Measurements from ENCODE around the gene MAST2. TPM values are rescaled to one million over a fixed set of nuclear protein-coding genes. Genes with fewer than 3 reads are reported as not detected.

MAST2 gene
- total and polyA plus RNA-seq, 2 of the 4 experiments (the other 2 are of a cell fraction): 14.2 to 41.0 TPM

DNA sequence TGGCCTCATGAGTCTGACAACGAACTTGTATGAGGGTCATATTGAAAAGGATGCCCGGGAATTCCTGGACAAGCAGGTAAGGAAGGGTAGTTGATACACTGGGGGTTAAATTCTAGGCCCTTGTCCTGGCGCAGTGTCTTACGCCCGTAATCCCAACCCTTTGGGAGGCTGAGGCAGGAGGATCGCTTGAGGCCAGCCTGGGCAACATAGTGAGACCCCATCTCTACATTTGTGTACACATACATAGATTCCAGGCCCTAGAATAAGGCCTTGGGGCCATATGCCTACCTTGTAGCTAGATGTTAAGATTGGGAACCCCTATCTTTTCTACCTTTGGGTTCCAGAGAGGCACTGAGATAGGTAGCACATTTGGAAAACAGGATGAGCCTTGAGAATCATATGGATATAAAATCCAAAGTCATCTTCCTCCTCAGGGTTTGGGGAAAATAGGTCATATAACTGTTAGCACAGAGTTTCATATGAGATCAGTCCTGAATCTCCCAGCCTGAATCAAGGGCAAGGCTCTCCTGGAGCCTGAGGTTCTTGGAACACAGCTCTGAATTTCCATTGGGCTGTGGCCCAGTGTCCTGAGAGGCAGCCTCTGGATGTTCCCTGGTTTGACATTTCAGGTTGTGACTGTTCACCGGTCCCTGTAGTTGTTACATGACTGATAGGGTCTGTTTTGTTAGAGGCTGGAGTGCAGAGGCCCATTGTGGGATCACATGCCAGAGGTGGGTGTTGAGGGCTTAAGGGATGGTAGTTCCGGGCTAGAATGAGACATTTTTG is 224.6 kb downstream of the MAST2 start:
- Histone ChIP-seq H3K36me3 (ENCODE audit: control insufficient read depth, insufficient read depth, low read length) (peaks cover 35% of the 10 kb centered on the region), H2AFZ (replicated peaks; ENCODE audit: low read length, poor library complexity) (no peak overlapping the region), H4K8ac (ENCODE audit: low read depth in 2 of 2, low read length in 2 of 2) (no peak overlapping the region), H2AK5ac (ENCODE audit: low read depth, low read length) (no peak overlapping the region), H3K27me3 (ENCODE audit: control insufficient read depth, insufficient read depth, low read length) (no peaks in the 10 kb centered on the region), H3K4me2 (ENCODE audit: low read depth, low read length) (no peak overlapping the region), H3K4me1 (ENCODE audit: control insufficient read depth, insufficient read depth, low read length) (no peaks in the 10 kb centered on the region), H3K9ac (ENCODE audit: low read depth, low read length) (no peak overlapping the region), H3K14ac (replicated peaks; ENCODE audit: low read depth, low read length) (no peak overlapping the region), H2BK15ac (ENCODE audit: low read depth, low read length) (no peak overlapping the region), H3K9me3 (ENCODE audit: control insufficient read depth, insufficient read depth, low read length) (no peaks in the 10 kb centered on the region), H3K79me1 (ENCODE audit: low read depth in 1 of 2, low read length in 2 of 2) (no peaks in the 10 kb centered on the region; a peak in 1 of 4 replicates), H3K4ac (ENCODE audit: low read depth, low read length) (no peak overlapping the region), H2AK9ac (replicated peaks; ENCODE audit: low read depth, low read length, poor library complexity) (no peak overlapping the region), H4K91ac (ENCODE audit: insufficient read depth, low read depth, low read length) (no peak overlapping the region), H2BK120ac (ENCODE audit: low read depth, low read length) (no peak overlapping the region), H2BK20ac (ENCODE audit: low read depth, low read length) (no peak overlapping the region), H3K9me1 (ENCODE audit: insufficient read depth, low read length) (peaks cover 13% of the 10 kb centered on the region), H3K4me3 (ENCODE audit: insufficient read depth, low read depth, low read length) (no peak overlapping the region), H3K18ac (ENCODE audit: low read depth, low read length) (no peak overlapping the region), H3K23ac (ENCODE audit: low read depth, low read length) (no peak overlapping the region), H3K27ac (ENCODE audit: insufficient read depth, low read length) (no peak overlapping the region), H4K5ac (ENCODE audit: low read depth, low read length) (no peak overlapping the region), H2BK5ac (ENCODE audit: low read depth, low read length, poor library complexity, severe bottlenecking) (no peak overlapping the region), H3K56ac (ENCODE audit: extremely low read depth, insufficient read depth, low read length) (no peak overlapping the region), H4K20me1 (ENCODE audit: insufficient read depth, low read length) (no peaks in the 10 kb centered on the region)
- dilution Hi-C loops (cut with HindIII; ENCODE audit: low sequenced_read_pairs, unreplicated experiment): loop anchor here (25.0 kb wide), 1 partner anchor 159 kb away; the partner anchor contains the start of genes P3R3URF, POMGNT1 and TSPAN1
- BruUV-seq (replicated peaks): no TSS peak
- DNase-seq (no peak), ATAC-seq (ENCODE audit: low read depth) (no peak)
- 100% methylated on average over 1 of the region's 8 CpGs; no CpG with 5 or more reads in 1 of the 2 experiments for WGBS, 2 experiments (ENCODE audit: extremely low coverage in 2 of 2, insufficient read length in 1 of 2)
- intact Hi-C loops (cut with micrococcal nuclease): no loop called here
- ChIA-PET CTCF (interaction anchor here (1.2 kb wide), 1 partner anchor 154 kb away, joined by 4 read pairs; no protein-coding TSS in a partner anchor), POLR2A (ENCODE audit: unreplicated experiment) (no interaction called here)
- in situ Hi-C loops (cut with MboI; ENCODE audit: low sequenced_read_pairs): no loop called here
- TF ChIP-seq NFE2L2 (IDR thresholded peaks at IDR 0.05; ENCODE audit: low read depth, low read length) (no peak), RCOR1 (IDR thresholded peaks at IDR 0.05; ENCODE audit: insufficient replicate concordance, low read length) (no peak), RAD21 (IDR thresholded peaks at IDR 0.05; ENCODE audit: low read length) (no peak), SMC3 (IDR thresholded peaks at IDR 0.05; ENCODE audit: low read depth, low read length) (no peak), RFX5 (IDR thresholded peaks at IDR 0.05; ENCODE audit: low read depth, low read length) (no peak), BHLHE40 (IDR thresholded peaks at IDR 0.05; ENCODE audit: low read depth, low read length) (no peak), MXI1 (IDR thresholded peaks at IDR 0.05; ENCODE audit: borderline replicate concordance, low read depth, low read length) (no peak), CEBPB (IDR thresholded peaks at IDR 0.05; ENCODE audit: low read depth, low read length) (no peak), POLR2A (IDR thresholded peaks at IDR 0.05; ENCODE audit: low read depth, low read length) (no peak), MAZ (IDR thresholded peaks at IDR 0.05; ENCODE audit: borderline replicate concordance, low read depth, low read length) (no peak), CHD1 (IDR thresholded peaks at IDR 0.05; ENCODE audit: low read depth, low read length) (no peak), FOS (IDR thresholded peaks at IDR 0.05; ENCODE audit: low read depth, low read length) (no peak)
- TF ChIP-seq, protein P1, sequence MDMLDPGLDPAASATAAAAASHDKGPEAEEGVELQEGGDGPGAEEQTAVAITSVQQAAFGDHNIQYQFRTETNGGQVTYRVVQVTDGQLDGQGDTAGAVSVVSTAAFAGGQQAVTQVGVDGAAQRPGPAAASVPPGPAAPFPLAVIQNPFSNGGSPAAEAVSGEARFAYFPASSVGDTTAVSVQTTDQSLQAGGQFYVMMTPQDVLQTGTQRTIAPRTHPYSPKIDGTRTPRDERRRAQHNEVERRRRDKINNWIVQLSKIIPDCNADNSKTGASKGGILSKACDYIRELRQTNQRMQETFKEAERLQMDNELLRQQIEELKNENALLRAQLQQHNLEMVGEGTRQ (IDR thresholded peaks at IDR 0.05; ENCODE audit: low read depth, low read length): no peak
- TF ChIP-seq, protein P2, sequence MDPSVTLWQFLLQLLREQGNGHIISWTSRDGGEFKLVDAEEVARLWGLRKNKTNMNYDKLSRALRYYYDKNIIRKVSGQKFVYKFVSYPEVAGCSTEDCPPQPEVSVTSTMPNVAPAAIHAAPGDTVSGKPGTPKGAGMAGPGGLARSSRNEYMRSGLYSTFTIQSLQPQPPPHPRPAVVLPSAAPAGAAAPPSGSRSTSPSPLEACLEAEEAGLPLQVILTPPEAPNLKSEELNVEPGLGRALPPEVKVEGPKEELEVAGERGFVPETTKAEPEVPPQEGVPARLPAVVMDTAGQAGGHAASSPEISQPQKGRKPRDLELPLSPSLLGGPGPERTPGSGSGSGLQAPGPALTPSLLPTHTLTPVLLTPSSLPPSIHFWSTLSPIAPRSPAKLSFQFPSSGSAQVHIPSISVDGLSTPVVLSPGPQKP (IDR thresholded peaks at IDR 0.05; ENCODE audit: borderline replicate concordance, low read depth, low read length): no peak
- TF ChIP-seq, protein P3, sequence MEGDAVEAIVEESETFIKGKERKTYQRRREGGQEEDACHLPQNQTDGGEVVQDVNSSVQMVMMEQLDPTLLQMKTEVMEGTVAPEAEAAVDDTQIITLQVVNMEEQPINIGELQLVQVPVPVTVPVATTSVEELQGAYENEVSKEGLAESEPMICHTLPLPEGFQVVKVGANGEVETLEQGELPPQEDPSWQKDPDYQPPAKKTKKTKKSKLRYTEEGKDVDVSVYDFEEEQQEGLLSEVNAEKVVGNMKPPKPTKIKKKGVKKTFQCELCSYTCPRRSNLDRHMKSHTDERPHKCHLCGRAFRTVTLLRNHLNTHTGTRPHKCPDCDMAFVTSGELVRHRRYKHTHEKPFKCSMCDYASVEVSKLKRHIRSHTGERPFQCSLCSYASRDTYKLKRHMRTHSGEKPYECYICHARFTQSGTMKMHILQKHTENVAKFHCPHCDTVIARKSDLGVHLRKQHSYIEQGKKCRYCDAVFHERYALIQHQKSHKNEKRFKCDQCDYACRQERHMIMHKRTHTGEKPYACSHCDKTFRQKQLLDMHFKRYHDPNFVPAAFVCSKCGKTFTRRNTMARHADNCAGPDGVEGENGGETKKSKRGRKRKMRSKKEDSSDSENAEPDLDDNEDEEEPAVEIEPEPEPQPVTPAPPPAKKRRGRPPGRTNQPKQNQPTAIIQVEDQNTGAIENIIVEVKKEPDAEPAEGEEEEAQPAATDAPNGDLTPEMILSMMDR (conservative IDR thresholded peaks at IDR 0.05; ENCODE audit: low read depth, low read length): no peak

All from IMR-90 (cell line).